Sigmoid colon (tissue), 4 donors: ENCODE data around the gene ZNF544.

Source experiments
- CTCF ChIP-seq, 4 experiments: fragments of 450-650 bp in 3 of 4; fragments of 200-600 bp in 1 of 4; IDR thresholded peaks; one replicate each; pipeline ENCODE4 v1.5.1; 2016 to 2019; ENCODE audit warnings: antibody characterized with exemption in 4 of 4, mild to moderate bottlenecking in 3 of 4, moderate library complexity in 2 of 4
- POLR2A ChIP-seq, 2 donors: fragments of 450-650 bp; IDR thresholded peaks; one replicate each; pipeline ENCODE4 v1.6.1; 2016; ENCODE audit warnings: antibody characterized with exemption in 2 of 2, mild to moderate bottlenecking in 2 of 2, moderate library complexity in 2 of 2
- POLR2AphosphoS5 ChIP-seq, 4 donors: sonication (generic); formaldehyde crosslinking; IDR thresholded peaks; one replicate each; pipeline ENCODE4 v1.6.1; 2017; ENCODE audit warnings: antibody characterized with exemption in 4 of 4

- TF ChIP-seq CTCF (IDR thresholded peaks at IDR 0.05): no peak
- no peak for TF ChIP-seq POLR2A (IDR thresholded peaks at IDR 0.05)
- TF ChIP-seq POLR2AphosphoS5 (IDR thresholded peaks at IDR 0.05): no peak
Observed at GRCh38 chr19:58304255-58304654, 75.5 kb downstream of the ZNF544 start.
